GM23248 (cell line): ENCODE data around the gene PSMD14. TPM values are rescaled to one million over a fixed set of nuclear protein-coding genes. Genes with fewer than 3 reads are reported as not detected.

Source experiments
- DNase-seq: peaks from one replicate; pipeline ENCODE4 v3.0.0-alpha.2; 2015
- H2AFZ ChIP-seq: fragments of 200-600 bp; sonication (generic); 2 replicates; pipeline ENCODE4 v1.6.1; 2016; ENCODE audit warnings: antibody characterized with exemption
- H3F3A ChIP-seq: fragments of 200-600 bp; sonication (generic); 2 replicates; pipeline ENCODE4 v1.6.1; 2016; ENCODE audit warnings: mild to moderate bottlenecking, antibody characterized with exemption, mixed run types; ENCODE audit not compliant: insufficient read depth
- H3K27ac ChIP-seq: fragments of 200-600 bp; sonication (generic); 2 replicates; pipeline ENCODE4 v1.5.1; 2016; ENCODE audit warnings: mild to moderate bottlenecking
- H3K27me3 ChIP-seq: fragments of 200-600 bp; sonication (generic); replicated peaks from 2 replicates; pipeline ENCODE4 v1.6.1; 2016; ENCODE audit warnings: mild to moderate bottlenecking; ENCODE audit not compliant: insufficient read depth
- H3K36me3 ChIP-seq: fragments of 200-600 bp; sonication (generic); 2 replicates; pipeline ENCODE4 v1.6.1; 2016; ENCODE audit warnings: low read depth, mild to moderate bottlenecking
- H3K4me1 ChIP-seq: fragments of 200-600 bp; sonication (generic); 2 replicates; pipeline ENCODE4 v1.6.1; 2016; ENCODE audit warnings: mild to moderate bottlenecking; ENCODE audit not compliant: insufficient read depth
- H3K4me2 ChIP-seq: fragments of 200-600 bp; sonication (generic); one replicate; pipeline ENCODE4 v1.6.1; 2016; ENCODE audit warnings: mild to moderate bottlenecking; ENCODE audit not compliant: unreplicated experiment
- H3K4me3 ChIP-seq: fragments of 200-600 bp; sonication (generic); 2 replicates; pipeline ENCODE4 v1.5.1; 2016; ENCODE audit warnings: mild to moderate bottlenecking
- H3K79me2 ChIP-seq: fragments of 200-600 bp; sonication (generic); 2 replicates; pipeline ENCODE4 v1.6.1; 2016; ENCODE audit warnings: mild to moderate bottlenecking; ENCODE audit not compliant: insufficient read depth
- H3K9ac ChIP-seq: fragments of 200-600 bp; sonication (generic); 2 replicates; pipeline ENCODE4 v1.6.1; 2016; ENCODE audit warnings: mild to moderate bottlenecking
- H3K9me2 ChIP-seq: fragments of 200-600 bp; sonication (generic); 2 replicates; pipeline ENCODE4 v1.6.1; 2016; ENCODE audit warnings: mixed run types, mild to moderate bottlenecking, moderate library complexity; ENCODE audit not compliant: insufficient read depth
- H3K9me3 ChIP-seq: fragments of 200-600 bp; sonication (generic); one replicate; pipeline ENCODE4 v1.6.1; 2017; ENCODE audit warnings: low read depth
- H4K20me1 ChIP-seq: fragments of 200-600 bp; sonication (generic); 2 replicates; pipeline ENCODE4 v1.6.0; 2016; ENCODE audit not compliant: insufficient read depth
- EZH2 ChIP-seq: fragments of 200-600 bp; sonication (generic); IDR thresholded peaks from 2 replicates; pipeline ENCODE4 v1.6.1; 2018; ENCODE audit warnings: antibody characterized with exemption, mild to moderate bottlenecking; ENCODE audit not compliant: insufficient read depth, poor library complexity, severe bottlenecking
- EZH2phosphoT487 ChIP-seq: fragments of 200-600 bp; sonication (generic); IDR thresholded peaks from 2 replicates; pipeline ENCODE4 v1.6.1; 2018; ENCODE audit warnings: antibody characterized with exemption, moderate library complexity, mild to moderate bottlenecking, low read depth; ENCODE audit not compliant: insufficient read depth
- WGBS, 2 experiments: methylation state at CpG; one replicate each; pipeline ENCODE4 v1.1.6; 2015 to 2017; ENCODE audit warnings: low lambda C conversion rate in 2 of 2, low coverage in 1 of 2; ENCODE audit errors: missing lambda C conversion rate in 2 of 2; 5-methylcytosine and 5-hydroxymethylcytosine counted together
- in situ Hi-C: fragments of 300-500 bp; cut with MboI; formaldehyde crosslinking; loops from 2 replicates; pipeline ENCODE4 v1.15.0; 2020
- polyA plus RNA-seq: library from polyadenylated mRNA; unstranded; fragments of >200 nt; fragmentation: Nextera tagmentation; extraction: Ambion mirVana; gene quantifications from 2 replicates; pipeline ENCODE4 v1.2.1, GENCODE V29; 2016
- total RNA-seq: library from RNA; depleted of rRNA; stranded (reverse); fragments of >200 nt; shearing (Covaris generic); gene quantifications from 2 replicates; pipeline ENCODE4 v1.2.3, GENCODE V29; 2014

PSMD14 gene
- total and polyA plus RNA-seq, 2 experiments from 2014 or later, result 94.4 to 96.0 TPM

DNA sequence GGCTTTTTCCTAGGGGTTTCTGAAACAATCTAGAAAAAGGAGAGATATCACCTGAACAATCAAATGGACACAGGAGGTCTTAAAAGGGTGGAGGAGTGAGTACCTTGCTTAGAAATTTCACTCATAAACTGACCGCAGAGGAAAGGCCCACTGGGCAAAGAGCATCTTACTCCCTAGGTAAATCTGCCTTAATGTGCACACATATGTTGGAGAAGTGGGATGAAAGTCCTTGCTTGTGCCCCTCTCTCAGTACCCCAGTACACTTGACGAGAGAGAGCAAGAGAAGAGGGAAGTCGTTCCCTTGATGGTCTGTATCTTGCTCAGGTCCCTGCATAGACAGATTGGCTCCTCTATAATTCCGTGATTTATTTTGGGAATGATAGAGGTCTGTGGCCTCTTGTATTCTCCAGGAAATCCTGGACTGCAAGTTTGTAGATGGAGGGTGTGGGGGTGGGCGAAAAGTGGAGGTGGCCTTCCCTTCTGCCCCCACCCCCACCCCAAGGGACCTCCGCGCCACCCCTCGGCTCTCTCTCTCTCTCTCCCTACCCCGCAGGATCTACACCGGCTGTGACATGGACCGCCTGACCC, 114.7 kb downstream of the PSMD14 start:
- Histone ChIP-seq H3K9me3 (no peaks in the 10 kb centered on the region), H3K9me2 (no peaks in the 10 kb centered on the region), H4K20me1 (no peaks in the 10 kb centered on the region), H3K27ac (no peak overlapping the region), H3K36me3 (no peaks in the 10 kb centered on the region), H3K79me2 (no peaks in the 10 kb centered on the region), H3F3A (no peaks in the 10 kb centered on the region), H3K4me1 (no peaks in the 10 kb centered on the region), H3K4me2 (no peak overlapping the region), H2AFZ (no peak overlapping the region), H3K27me3 (peaks cover 86% of the 10 kb centered on the region), H3K4me3 (no peak overlapping the region), H3K9ac (no peak overlapping the region)
- no peak for DNase-seq
- 47 to 70% methylated on average over 5 to 11 of the region's 11 CpGs for whole genome bisulfite sequencing, 2 experiments
- in situ Hi-C loops, result no loop called here
- TF ChIP-seq EZH2phosphoT487 (no peak), EZH2 (peak; percentile 4)

- DNase-seq, result peak; percentile 43
- H3K4me3 ChIP-seq, result peak overlapping the region; percentile 39
These were observed 115.5 kb downstream of the PSMD14 start for GRCh38 chr2:161423421-161424393.

GRCh38 chr2:161424394-161424769, 116.2 kb downstream of the PSMD14 start:
- in situ Hi-C loops, result no loop called here
- 26 to 34% methylated on average over 9 of the region's 9 CpGs for WGBS, 2 experiments
- Histone ChIP-seq H3K27me3 (peaks cover 72% of the 10 kb centered on the region), H4K20me1 (no peaks in the 10 kb centered on the region), H3K4me2 (no peak overlapping the region), H3K9ac (no peak overlapping the region), H3K79me2 (no peaks in the 10 kb centered on the region), H3F3A (no peaks in the 10 kb centered on the region), H2AFZ (no peak overlapping the region), H3K9me2 (no peaks in the 10 kb centered on the region), H3K36me3 (no peaks in the 10 kb centered on the region), H3K27ac (no peak overlapping the region), H3K4me3 (no peak overlapping the region), H3K9me3 (no peaks in the 10 kb centered on the region), H3K4me1 (no peaks in the 10 kb centered on the region)
- TF ChIP-seq EZH2phosphoT487 (no peak), EZH2 (no peak)
- DNase-seq, result no peak

More at GRCh38 chr2:161423421-161424393, 115.5 kb downstream of the PSMD14 start:
- H2AFZ ChIP-seq, result peak overlapping the region; percentile 49
- no peaks in the 10 kb centered on the region for H3K9me3 ChIP-seq
- no peaks in the 10 kb centered on the region for H3K79me2 ChIP-seq
- H3K9me2 ChIP-seq, result no peaks in the 10 kb centered on the region
- no peaks in the 10 kb centered on the region for H3K36me3 ChIP-seq
- H3K27ac ChIP-seq, result no peak overlapping the region
- H3K4me1 ChIP-seq, result no peaks in the 10 kb centered on the region
- no peak overlapping the region for H3K9ac ChIP-seq
- no peaks in the 10 kb centered on the region for H3F3A ChIP-seq
- peaks cover 78% of the 10 kb centered on the region for H3K27me3 ChIP-seq
- in situ Hi-C loops, result no loop called here
- H4K20me1 ChIP-seq, result no peaks in the 10 kb centered on the region
- peak; percentile 53 for TF ChIP-seq EZH2
- peak; percentile 64; the same call in 1 of the 2 replicates for TF ChIP-seq EZH2phosphoT487
- peak overlapping the region; percentile 40 for H3K4me2 ChIP-seq
- 9 to 10% methylated on average over 84 to 95 of the region's 125 CpGs for whole genome bisulfite sequencing, 2 experiments

GRCh38 chr2:161424891-161425727, 116.9 kb downstream of the PSMD14 start:
- no peaks in the 10 kb centered on the region for H3K9me3 ChIP-seq
- DNase-seq, result no peak
- no peaks in the 10 kb centered on the region for H3F3A ChIP-seq
- 18 to 22% methylated on average over 4 of the region's 4 CpGs for WGBS, 2 experiments
- H3K27me3 ChIP-seq, result peaks cover 64% of the 10 kb centered on the region
- no peaks in the 10 kb centered on the region for H3K36me3 ChIP-seq
- no peaks in the 10 kb centered on the region for H3K4me1 ChIP-seq
- no peaks in the 10 kb centered on the region for H3K9me2 ChIP-seq
- in situ Hi-C loops, result no loop called here
- H2AFZ ChIP-seq, result no peak overlapping the region
- no peaks in the 10 kb centered on the region for H3K79me2 ChIP-seq
- H3K4me2 ChIP-seq, result no peak overlapping the region
- no peak overlapping the region for H3K27ac ChIP-seq
- TF ChIP-seq EZH2 (no peak), EZH2phosphoT487 (no peak)
- H3K9ac ChIP-seq, result no peak overlapping the region
- H4K20me1 ChIP-seq, result no peaks in the 10 kb centered on the region
- no peak overlapping the region for H3K4me3 ChIP-seq
